GM23338 (cell line): ENCODE measurements around the gene WWOX. TPM values are rescaled to one million over a fixed set of nuclear protein-coding genes. Genes with fewer than 3 reads are reported as not detected.

Experiments used
- ATAC-seq: fragments of 200-7000 bp; cut with Tn5 transposase; 3 replicates; pipeline ENCODE4 v1.9.1; 2020
- DNase-seq: peaks from one replicate; pipeline ENCODE4 v3.0.0-alpha.2; 2015; ENCODE audit warnings: low spot score
- H2AFZ ChIP-seq: fragments of 200-600 bp; sonication (generic); 2 replicates; pipeline ENCODE4 v1.8.0; 2016; ENCODE audit warnings: antibody characterized with exemption, mild to moderate bottlenecking, moderate library complexity
- H3F3A ChIP-seq: fragments of 200-600 bp; sonication (generic); replicated peaks from 2 replicates; pipeline ENCODE4 v1.8.0; 2017; ENCODE audit warnings: antibody characterized with exemption, mixed run types, low read depth
- H3K27ac ChIP-seq: fragments of 200-600 bp; sonication (generic); 2 replicates; pipeline ENCODE4 v1.6.1; 2016; ENCODE audit warnings: low read depth
- H3K27me3 ChIP-seq: fragments of 200-600 bp; sonication (generic); 2 replicates; pipeline ENCODE4 v1.8.0; 2016; ENCODE audit warnings: mild to moderate bottlenecking, mixed run types, moderate library complexity; ENCODE audit not compliant: insufficient read depth
- H3K36me3 ChIP-seq: fragments of 200-600 bp; sonication (generic); 2 replicates; pipeline ENCODE4 v1.8.0; 2016; ENCODE audit warnings: mild to moderate bottlenecking; ENCODE audit not compliant: insufficient read depth
- H3K4me1 ChIP-seq: fragments of 200-600 bp; sonication (generic); 2 replicates; pipeline ENCODE4 v1.8.0; 2016; ENCODE audit warnings: mild to moderate bottlenecking, moderate library complexity; ENCODE audit not compliant: insufficient read depth
- H3K4me2 ChIP-seq: fragments of 200-600 bp; sonication (generic); 2 replicates; pipeline ENCODE4 v1.7.1; 2017; ENCODE audit warnings: mixed run types
- H3K4me3 ChIP-seq: fragments of 200-600 bp; sonication (generic); 2 replicates; pipeline ENCODE4 v1.6.1; 2016; ENCODE audit warnings: mixed run types
- H3K79me2 ChIP-seq: fragments of 200-600 bp; sonication (generic); replicated peaks from 2 replicates; pipeline ENCODE4 v1.8.0; 2017; ENCODE audit warnings: mild to moderate bottlenecking; ENCODE audit not compliant: insufficient read depth
- H3K9me2 ChIP-seq: fragments of 200-600 bp; sonication (generic); 2 replicates; pipeline ENCODE4 v1.8.0; 2017; ENCODE audit not compliant: insufficient read depth
- H4K20me1 ChIP-seq: fragments of 200-600 bp; sonication (generic); replicated peaks from 2 replicates; pipeline ENCODE4 v1.8.0; 2017; ENCODE audit warnings: mild to moderate bottlenecking; ENCODE audit not compliant: insufficient read depth
- H3K27ac Mint-ChIP-seq: 2 replicates; pipeline ENCODE4 v1.8.0; 2020; ENCODE audit warnings: inconsistent platforms, mild to moderate bottlenecking, moderate library complexity, mixed read lengths
- H3K27me3 Mint-ChIP-seq: 3 replicates; pipeline ENCODE4 v1.8.0; 2022; ENCODE audit warnings: low read depth, mild to moderate bottlenecking, moderate library complexity, mixed read lengths, inconsistent platforms; ENCODE audit not compliant: insufficient read depth, poor library complexity
- H3K36me3 Mint-ChIP-seq: 3 replicates; pipeline ENCODE4 v1.8.0; 2021; ENCODE audit warnings: low read depth, mild to moderate bottlenecking, inconsistent platforms, moderate library complexity, mixed read lengths
- H3K4me1 Mint-ChIP-seq: 3 replicates; pipeline ENCODE4 v1.8.0; 2020; ENCODE audit warnings: mild to moderate bottlenecking, inconsistent platforms, mixed read lengths
- H3K4me3 Mint-ChIP-seq: 3 replicates; pipeline ENCODE4 v1.8.0; 2021; ENCODE audit warnings: moderate library complexity, mild to moderate bottlenecking, inconsistent platforms, mixed read lengths
- H3K9me3 Mint-ChIP-seq: 3 replicates; pipeline ENCODE4 v1.8.0; 2020; ENCODE audit warnings: moderate library complexity, mild to moderate bottlenecking, inconsistent platforms, mixed read lengths
- CREB1 ChIP-seq: fragments of 250-450 bp; sonication (Bioruptor Pico); IDR thresholded peaks from 2 replicates; pipeline ENCODE4 v1.5.0; 2020; ENCODE audit warnings: low read depth, mild to moderate bottlenecking, moderate library complexity
- EZH2 ChIP-seq: fragments of 200-600 bp; sonication (generic); IDR thresholded peaks from one replicate; pipeline ENCODE4 v1.8.0; 2017; ENCODE audit warnings: antibody characterized with exemption, mild to moderate bottlenecking, low read depth; ENCODE audit not compliant: unreplicated experiment
- EZH2phosphoT487 ChIP-seq: fragments of 200-600 bp; sonication (generic); IDR thresholded peaks from one replicate; pipeline ENCODE4 v1.8.1; 2018; ENCODE audit warnings: antibody characterized with exemption; ENCODE audit not compliant: unreplicated experiment
- JUNB ChIP-seq: IDR thresholded peaks from one replicate; pipeline ENCODE4 v1.6.1; 2016; ENCODE audit warnings: antibody characterized with exemption; ENCODE audit not compliant: unreplicated experiment
- NANOG ChIP-seq: IDR thresholded peaks from 2 replicates; pipeline ENCODE4 v1.6.1; 2016; ENCODE audit warnings: antibody characterized with exemption, borderline replicate concordance
- POLR2AphosphoS5 ChIP-seq: IDR thresholded peaks from 2 replicates; pipeline ENCODE4 v1.6.1; 2016; ENCODE audit warnings: antibody characterized with exemption, low read depth
- STAT1 ChIP-seq: IDR thresholded peaks from one replicate; pipeline ENCODE4 v1.6.1; 2016; ENCODE audit warnings: antibody characterized with exemption; ENCODE audit not compliant: unreplicated experiment
- ZNF114 ChIP-seq: fragments of 250-450 bp; sonication (Bioruptor Pico); IDR thresholded peaks from 2 replicates; pipeline ENCODE4 v1.5.0; 2020; ENCODE audit warnings: mild to moderate bottlenecking, moderate library complexity
- ZNF331 ChIP-seq: fragments of 250-450 bp; sonication (Bioruptor Pico); IDR thresholded peaks from 2 replicates; pipeline ENCODE4 v1.5.0; 2020; ENCODE audit warnings: low read depth, mild to moderate bottlenecking, moderate library complexity
- polyA plus RNA-seq: library from polyadenylated mRNA; unstranded; fragments of >200 nt; fragmentation: Nextera tagmentation; extraction: Ambion mirVana; gene quantifications from 2 replicates; pipeline ENCODE4 v1.2.1, GENCODE V29; 2016
- total RNA-seq: library from RNA; depleted of rRNA; stranded (reverse); fragments of >200 nt; shearing (Covaris generic); gene quantifications from 2 replicates; pipeline ENCODE4 v1.2.3, GENCODE V29; 2014
- TF ChIP-seq, protein P1 (sequence below): IDR thresholded peaks from 2 replicates; pipeline ENCODE4 v1.6.1; 2016; ENCODE audit warnings: antibody characterized with exemption
- TF ChIP-seq, protein P2 (sequence below): fragments of 250-450 bp; sonication (Bioruptor Pico); IDR thresholded peaks from 2 replicates; pipeline ENCODE4 v1.5.0; 2020; ENCODE audit warnings: mild to moderate bottlenecking, moderate library complexity

Gene WWOX
- total and polyA plus RNA-seq, 2 experiments from 2014 or later = 10.0 to 19.3 TPM

DNA sequence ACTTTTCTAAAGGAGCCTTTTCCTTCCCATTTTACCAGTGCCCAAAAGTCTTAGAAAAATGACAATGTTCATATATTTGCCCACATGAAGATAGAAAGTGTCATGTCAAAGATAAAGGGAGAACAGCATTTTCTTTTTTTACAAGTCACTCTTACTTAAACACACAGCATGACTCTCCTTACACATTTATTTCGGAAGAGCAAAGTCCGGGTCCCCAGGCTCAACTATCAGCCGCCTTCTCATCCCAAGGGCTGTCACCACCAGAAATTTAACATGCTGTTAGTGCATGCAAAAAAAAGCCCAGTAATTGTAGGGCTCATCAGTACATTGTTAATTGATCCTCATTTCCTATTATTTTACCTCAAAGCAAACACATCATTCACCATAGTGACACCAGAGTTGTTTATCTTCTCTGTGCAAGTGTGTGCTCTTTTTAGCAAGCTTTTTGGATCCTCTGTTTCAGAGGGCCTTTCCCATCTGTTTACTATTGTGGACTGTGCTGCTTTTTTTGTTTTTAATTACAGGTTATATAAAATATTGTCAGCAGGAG lies 560.3 kb downstream of the WWOX start:
- Mint-ChIP-seq H3K27me3 (no peaks in the 10 kb centered on the region), H3K27ac (peak overlapping the region; percentile 31; the same call in 1 of the 2 replicates), H3K4me1 (no peaks in the 10 kb centered on the region; the same call in 2 of the 3 replicates), H3K36me3 (no peaks in the 10 kb centered on the region), H3K4me3 (no peak overlapping the region), H3K9me3 (no peaks in the 10 kb centered on the region)
- no peak overlapping the region for H2AFZ ChIP-seq
- no peaks in the 10 kb centered on the region for H3F3A ChIP-seq
- no peak overlapping the region for H3K27ac ChIP-seq
- TF ChIP-seq CREB1 (CRISPR knock-in tag) (no peak), POLR2AphosphoS5 (no peak), EZH2phosphoT487 (no peak), EZH2 (no peak), JUNB (no peak), STAT1 (no peak), ZNF331 (no peak), ZNF114 (CRISPR knock-in tag) (no peak), NANOG (no peak)
- TF ChIP-seq, protein P1, sequence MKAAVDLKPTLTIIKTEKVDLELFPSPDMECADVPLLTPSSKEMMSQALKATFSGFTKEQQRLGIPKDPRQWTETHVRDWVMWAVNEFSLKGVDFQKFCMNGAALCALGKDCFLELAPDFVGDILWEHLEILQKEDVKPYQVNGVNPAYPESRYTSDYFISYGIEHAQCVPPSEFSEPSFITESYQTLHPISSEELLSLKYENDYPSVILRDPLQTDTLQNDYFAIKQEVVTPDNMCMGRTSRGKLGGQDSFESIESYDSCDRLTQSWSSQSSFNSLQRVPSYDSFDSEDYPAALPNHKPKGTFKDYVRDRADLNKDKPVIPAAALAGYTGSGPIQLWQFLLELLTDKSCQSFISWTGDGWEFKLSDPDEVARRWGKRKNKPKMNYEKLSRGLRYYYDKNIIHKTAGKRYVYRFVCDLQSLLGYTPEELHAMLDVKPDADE = no peak
- TF ChIP-seq, protein P2, sequence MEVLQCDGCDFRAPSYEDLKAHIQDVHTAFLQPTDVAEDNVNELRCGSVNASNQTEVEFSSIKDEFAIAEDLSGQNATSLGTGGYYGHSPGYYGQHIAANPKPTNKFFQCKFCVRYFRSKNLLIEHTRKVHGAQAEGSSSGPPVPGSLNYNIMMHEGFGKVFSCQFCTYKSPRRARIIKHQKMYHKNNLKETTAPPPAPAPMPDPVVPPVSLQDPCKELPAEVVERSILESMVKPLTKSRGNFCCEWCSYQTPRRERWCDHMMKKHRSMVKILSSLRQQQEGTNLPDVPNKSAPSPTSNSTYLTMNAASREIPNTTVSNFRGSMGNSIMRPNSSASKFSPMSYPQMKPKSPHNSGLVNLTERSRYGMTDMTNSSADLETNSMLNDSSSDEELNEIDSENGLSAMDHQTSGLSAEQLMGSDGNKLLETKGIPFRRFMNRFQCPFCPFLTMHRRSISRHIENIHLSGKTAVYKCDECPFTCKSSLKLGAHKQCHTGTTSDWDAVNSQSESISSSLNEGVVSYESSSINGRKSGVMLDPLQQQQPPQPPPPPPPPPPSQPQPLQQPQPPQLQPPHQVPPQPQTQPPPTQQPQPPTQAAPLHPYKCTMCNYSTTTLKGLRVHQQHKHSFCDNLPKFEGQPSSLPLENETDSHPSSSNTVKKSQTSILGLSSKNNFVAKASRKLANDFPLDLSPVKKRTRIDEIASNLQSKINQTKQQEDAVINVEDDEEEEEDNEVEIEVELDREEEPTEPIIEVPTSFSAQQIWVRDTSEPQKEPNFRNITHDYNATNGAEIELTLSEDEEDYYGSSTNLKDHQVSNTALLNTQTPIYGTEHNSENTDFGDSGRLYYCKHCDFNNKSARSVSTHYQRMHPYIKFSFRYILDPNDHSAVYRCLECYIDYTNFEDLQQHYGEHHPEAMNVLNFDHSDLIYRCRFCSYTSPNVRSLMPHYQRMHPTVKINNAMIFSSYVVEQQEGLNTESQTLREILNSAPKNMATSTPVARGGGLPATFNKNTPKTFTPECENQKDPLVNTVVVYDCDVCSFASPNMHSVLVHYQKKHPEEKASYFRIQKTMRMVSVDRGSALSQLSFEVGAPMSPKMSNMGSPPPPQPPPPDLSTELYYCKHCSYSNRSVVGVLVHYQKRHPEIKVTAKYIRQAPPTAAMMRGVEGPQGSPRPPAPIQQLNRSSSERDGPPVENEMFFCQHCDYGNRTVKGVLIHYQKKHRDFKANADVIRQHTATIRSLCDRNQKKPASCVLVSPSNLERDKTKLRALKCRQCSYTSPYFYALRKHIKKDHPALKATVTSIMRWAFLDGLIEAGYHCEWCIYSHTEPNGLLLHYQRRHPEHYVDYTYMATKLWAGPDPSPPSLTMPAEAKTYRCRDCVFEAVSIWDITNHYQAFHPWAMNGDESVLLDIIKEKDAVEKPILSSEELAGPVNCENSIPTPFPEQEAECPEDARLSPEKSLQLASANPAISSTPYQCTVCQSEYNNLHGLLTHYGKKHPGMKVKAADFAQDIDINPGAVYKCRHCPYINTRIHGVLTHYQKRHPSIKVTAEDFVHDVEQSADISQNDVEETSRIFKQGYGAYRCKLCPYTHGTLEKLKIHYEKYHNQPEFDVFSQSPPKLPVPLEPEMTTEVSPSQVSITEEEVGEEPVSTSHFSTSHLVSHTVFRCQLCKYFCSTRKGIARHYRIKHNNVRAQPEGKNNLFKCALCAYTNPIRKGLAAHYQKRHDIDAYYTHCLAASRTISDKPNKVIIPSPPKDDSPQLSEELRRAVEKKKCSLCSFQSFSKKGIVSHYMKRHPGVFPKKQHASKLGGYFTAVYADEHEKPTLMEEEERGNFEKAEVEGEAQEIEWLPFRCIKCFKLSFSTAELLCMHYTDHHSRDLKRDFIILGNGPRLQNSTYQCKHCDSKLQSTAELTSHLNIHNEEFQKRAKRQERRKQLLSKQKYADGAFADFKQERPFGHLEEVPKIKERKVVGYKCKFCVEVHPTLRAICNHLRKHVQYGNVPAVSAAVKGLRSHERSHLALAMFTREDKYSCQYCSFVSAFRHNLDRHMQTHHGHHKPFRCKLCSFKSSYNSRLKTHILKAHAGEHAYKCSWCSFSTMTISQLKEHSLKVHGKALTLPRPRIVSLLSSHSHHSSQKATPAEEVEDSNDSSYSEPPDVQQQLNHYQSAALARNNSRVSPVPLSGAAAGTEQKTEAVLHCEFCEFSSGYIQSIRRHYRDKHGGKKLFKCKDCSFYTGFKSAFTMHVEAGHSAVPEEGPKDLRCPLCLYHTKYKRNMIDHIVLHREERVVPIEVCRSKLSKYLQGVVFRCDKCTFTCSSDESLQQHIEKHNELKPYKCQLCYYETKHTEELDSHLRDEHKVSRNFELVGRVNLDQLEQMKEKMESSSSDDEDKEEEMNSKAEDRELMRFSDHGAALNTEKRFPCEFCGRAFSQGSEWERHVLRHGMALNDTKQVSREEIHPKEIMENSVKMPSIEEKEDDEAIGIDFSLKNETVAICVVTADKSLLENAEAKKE (CRISPR knock-in tag) = no peak
- ATAC-seq (no peak), DNase-seq (no peak)
- H4K20me1 ChIP-seq = no peaks in the 10 kb centered on the region
- no peaks in the 10 kb centered on the region for H3K79me2 ChIP-seq
- no peak overlapping the region for H3K4me3 ChIP-seq
- no peaks in the 10 kb centered on the region for H3K9me2 ChIP-seq
- peaks cover 4% of the 10 kb centered on the region; the same call in 1 of the 2 replicates for H3K4me1 ChIP-seq
- no peaks in the 10 kb centered on the region for H3K27me3 ChIP-seq
- H3K36me3 ChIP-seq = no peaks in the 10 kb centered on the region
- no peak overlapping the region for H3K4me2 ChIP-seq
